Ishikawa (cell line): ENCODE measurements around the gene CHST10.

Source experiments
- CEBPB ChIP-seq: IDR thresholded peaks from 2 replicates; pipeline ENCODE4 v1.6.1; 2012
- EP300 ChIP-seq: IDR thresholded peaks from 2 replicates; pipeline ENCODE4 v1.6.1; 2012; ENCODE audit warnings: borderline replicate concordance
- FOXM1 ChIP-seq: IDR thresholded peaks from 2 replicates; pipeline ENCODE4 v1.6.1; 2012; ENCODE audit warnings: low read depth, borderline replicate concordance
- MAX ChIP-seq: IDR thresholded peaks from 2 replicates; pipeline ENCODE4 v1.6.1; 2012
- NFIC ChIP-seq: IDR thresholded peaks from 2 replicates; pipeline ENCODE4 v1.6.1; 2012
- RAD21 ChIP-seq: IDR thresholded peaks from 2 replicates; pipeline ENCODE4 v1.6.1; 2012; ENCODE audit warnings: low read depth
- REST ChIP-seq: IDR thresholded peaks from 2 replicates; pipeline ENCODE4 v1.6.1; 2012; ENCODE audit warnings: low read depth, mild to moderate bottlenecking
- TAF1 ChIP-seq: IDR thresholded peaks from 2 replicates; pipeline ENCODE4 v1.6.1; 2012; ENCODE audit warnings: low read depth, mild to moderate bottlenecking
- USF1 ChIP-seq: IDR thresholded peaks from 2 replicates; pipeline ENCODE4 v1.6.1; 2012
- YY1 ChIP-seq: IDR thresholded peaks from 2 replicates; pipeline ENCODE4 v1.6.1; 2012; ENCODE audit warnings: low read depth

- no peak for TF ChIP-seq RAD21
- TF ChIP-seq FOXM1: no peak
- TF ChIP-seq MAX: no peak
- no peak for TF ChIP-seq YY1
- TF ChIP-seq EP300: no peak
- no peak for TF ChIP-seq REST
- TF ChIP-seq CEBPB: no peak
- no peak for TF ChIP-seq NFIC
- no peak for TF ChIP-seq TAF1
- no peak for TF ChIP-seq USF1
Observed at GRCh38 chr2:100406120-100406508, 11.4 kb downstream of the CHST10 start.
